ENCODE measurements around the gene CEP135. TPM values are rescaled to one million over a fixed set of nuclear protein-coding genes. Genes with fewer than 3 reads are reported as not detected.

Gene CEP135
- total RNA-seq, 1 donor from 2014 or later = 30.2 TPM

- H3K4me3 Mint-ChIP-seq = peak overlapping the region; percentile 94
- TF ChIP-seq CTCF (IDR thresholded peaks at IDR 0.05) = no peak
- H3K4me1 Mint-ChIP-seq = peaks cover 58% of the 10 kb centered on the region
- ChIA-PET POLR2A (interaction anchor here (0.7 to 3.2 kb wide), 24 partner anchors 9 to 1030 kb away, joined by 3 to 31 read pairs (median 6); partner anchors contain the start of genes AASDH, EXOC1, NOA1 and PAICS), CTCF (interaction anchor here (0.5 to 3.1 kb wide), 18 partner anchors 9 to 1030 kb away, joined by 3 to 24 read pairs (median 5); partner anchors contain the start of genes AASDH, PAICS, POLR2B and PPAT)
- H3K9me3 Mint-ChIP-seq = peaks cover 5% of the 10 kb centered on the region
- ATAC-seq (ENCODE audit: low read depth) = peak; percentile 23
- H3K27ac Mint-ChIP-seq = peak overlapping the region; percentile 99
- H3K27me3 Mint-ChIP-seq = no peaks in the 10 kb centered on the region
- peaks cover 39% of the 10 kb centered on the region for H3K36me3 Mint-ChIP-seq (ENCODE audit: low read depth)
- intact Hi-C loops (cut with micrococcal nuclease) = loop anchor here (1.0 to 5.0 kb wide), 19 partner anchors 31 to 1886 kb away; partner anchors contain the start of genes AASDH, CHIC2, CLOCK and EXOC1
- no peak for DNase-seq
Measured at GRCh38 chr4:55947912-55948725, 626 bp upstream of the CEP135 start.

- POLR2A ChIA-PET = interaction anchor here (0.6 to 3.2 kb wide), 15 partner anchors 11 to 553 kb away, joined by 3 to 31 read pairs (median 5); partner anchors contain the start of genes EXOC1, PAICS and PPAT
- DNase-seq (no peak), ATAC-seq (ENCODE audit: low read depth) (no peak)
- H3K4me3 Mint-ChIP-seq = peak overlapping the region; percentile 94
- H3K36me3 Mint-ChIP-seq (ENCODE audit: low read depth) = peaks cover 43% of the 10 kb centered on the region
- no peak for TF ChIP-seq CTCF (IDR thresholded peaks at IDR 0.05)
- H3K27ac Mint-ChIP-seq = peak overlapping the region; percentile 90
- H3K27me3 Mint-ChIP-seq = no peaks in the 10 kb centered on the region
- peaks cover 58% of the 10 kb centered on the region for H3K4me1 Mint-ChIP-seq
- intact Hi-C loops (cut with micrococcal nuclease) = loop anchor here (2.0 to 5.0 kb wide), 6 partner anchors 43 to 1887 kb away; partner anchors contain the start of gene CHIC2
- H3K9me3 Mint-ChIP-seq = peaks cover 2% of the 10 kb centered on the region
- CTCF ChIA-PET = interaction anchor here (0.7 to 3.1 kb wide), 10 partner anchors 8 to 887 kb away, joined by 3 to 24 read pairs (median 6); partner anchors contain the start of genes AASDH and SRD5A3
Measured at GRCh38 chr4:55949482-55949802, 697 bp downstream of the CEP135 start.

- Mint-ChIP-seq H3K27me3 (no peaks in the 10 kb centered on the region), H3K27ac (no peak overlapping the region), H3K4me1 (peaks cover 39% of the 10 kb centered on the region), H3K36me3 (ENCODE audit: low read depth) (peaks cover 51% of the 10 kb centered on the region), H3K4me3 (no peak overlapping the region), H3K9me3 (no peaks in the 10 kb centered on the region)
- CTCF ChIA-PET = no interaction called here
- no peak for TF ChIP-seq CTCF (IDR thresholded peaks at IDR 0.05)
- intact Hi-C loops (cut with micrococcal nuclease) = loop anchor here (2.0 kb wide), 1 partner anchor 13 kb away; no protein-coding TSS in a partner anchor
- no peak for ATAC-seq (ENCODE audit: low read depth)
- no peak for DNase-seq
- POLR2A ChIA-PET = no interaction called here
Measured at GRCh38 chr4:55951191-55951922, 2.6 kb downstream of the CEP135 start.

GRCh38 chr4:55955710-55956109 lies 7.0 kb downstream of the CEP135 start:
- Mint-ChIP-seq H3K27ac (no peak overlapping the region), H3K36me3 (ENCODE audit: low read depth) (peaks cover 79% of the 10 kb centered on the region), H3K9me3 (no peaks in the 10 kb centered on the region)

More at GRCh38 chr4:55955710-55956109, 7.0 kb downstream of the CEP135 start:
- DNase-seq (no peak), ATAC-seq (ENCODE audit: low read depth) (no peak)
- Mint-ChIP-seq H3K27me3 (no peaks in the 10 kb centered on the region), H3K4me3 (no peak overlapping the region), H3K4me1 (peaks cover 6% of the 10 kb centered on the region)
- CTCF ChIA-PET = interaction anchor here (1.2 kb wide), 1 partner anchor 10 kb away, joined by 3 read pairs; no protein-coding TSS in a partner anchor
- intact Hi-C loops (cut with micrococcal nuclease) = no loop called here
- TF ChIP-seq CTCF (IDR thresholded peaks at IDR 0.05) = no peak
- POLR2A ChIA-PET = interaction anchor here (2.8 kb wide), 1 partner anchor 8 kb away, joined by 10 read pairs; the partner anchor contains the start of gene CEP135

Measured in activated B cell treated with CpG ODN at 0.5 μM for 24 hours (primary cell).